SK-N-SH treated with all-trans-retinoic acid at 6 μM for 48 hours (cell line): ENCODE data around the gene PRKAA2.

Experiments
- ARNTL ChIP-seq: fragments of 450-650 bp; formaldehyde crosslinking; IDR thresholded peaks from 2 replicates; pipeline ENCODE4 v1.5.0; 2020; ENCODE audit warnings: low read depth, mild to moderate bottlenecking, moderate library complexity, borderline replicate concordance
- RARB ChIP-seq: fragments of 250-450 bp; sonication (Bioruptor Pico); IDR thresholded peaks from 2 replicates; pipeline ENCODE4 v1.8.0; 2021; ENCODE audit warnings: mild to moderate bottlenecking, moderate library complexity
- TSHZ2 ChIP-seq: fragments of 250-450 bp; sonication (Bioruptor Pico); IDR thresholded peaks from 2 replicates; pipeline ENCODE4 v1.5.0; 2020; ENCODE audit warnings: mild to moderate bottlenecking, moderate library complexity
- ZFP30 ChIP-seq: fragments of 450-650 bp; formaldehyde crosslinking; IDR thresholded peaks from 2 replicates; pipeline ENCODE4 v1.5.0; 2022; ENCODE audit warnings: mild to moderate bottlenecking, moderate library complexity

- TF ChIP-seq ARNTL (CRISPR knock-in tag) (no peak), TSHZ2 (no peak), ZFP30 (no peak), RARB (CRISPR knock-in tag) (no peak)
Observed at GRCh38 chr1:56670350-56670749, 25.2 kb downstream of the PRKAA2 start.
